ENCODE measurements around the gene NACA2.

NACA2 gene

DNA sequence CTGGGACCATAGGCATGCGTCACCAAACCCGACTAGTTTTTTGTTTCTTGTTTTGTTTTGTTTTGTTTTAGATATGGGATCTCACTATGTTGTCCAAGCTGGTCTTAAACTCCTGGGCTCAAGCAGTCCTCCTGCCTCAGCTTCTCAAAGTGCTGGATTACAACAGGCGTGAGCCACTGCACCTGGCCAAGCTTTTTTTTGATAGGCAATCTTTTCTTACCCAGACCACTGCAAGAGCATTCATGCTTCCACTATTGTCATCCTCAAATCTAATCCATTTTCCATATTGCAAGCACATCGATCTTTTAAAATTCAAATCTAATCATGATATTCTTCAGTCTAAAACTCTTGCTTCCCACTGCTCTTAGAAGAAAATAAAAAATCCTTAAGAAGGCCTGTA is 10.3 kb upstream of the NACA2 start:
- TF ChIP-seq EZH2 (IDR thresholded peaks at IDR 0.05; ENCODE audit: borderline replicate concordance, low read depth, low read length, severe bottlenecking), result no peak
- TF ChIP-seq, protein P1, sequence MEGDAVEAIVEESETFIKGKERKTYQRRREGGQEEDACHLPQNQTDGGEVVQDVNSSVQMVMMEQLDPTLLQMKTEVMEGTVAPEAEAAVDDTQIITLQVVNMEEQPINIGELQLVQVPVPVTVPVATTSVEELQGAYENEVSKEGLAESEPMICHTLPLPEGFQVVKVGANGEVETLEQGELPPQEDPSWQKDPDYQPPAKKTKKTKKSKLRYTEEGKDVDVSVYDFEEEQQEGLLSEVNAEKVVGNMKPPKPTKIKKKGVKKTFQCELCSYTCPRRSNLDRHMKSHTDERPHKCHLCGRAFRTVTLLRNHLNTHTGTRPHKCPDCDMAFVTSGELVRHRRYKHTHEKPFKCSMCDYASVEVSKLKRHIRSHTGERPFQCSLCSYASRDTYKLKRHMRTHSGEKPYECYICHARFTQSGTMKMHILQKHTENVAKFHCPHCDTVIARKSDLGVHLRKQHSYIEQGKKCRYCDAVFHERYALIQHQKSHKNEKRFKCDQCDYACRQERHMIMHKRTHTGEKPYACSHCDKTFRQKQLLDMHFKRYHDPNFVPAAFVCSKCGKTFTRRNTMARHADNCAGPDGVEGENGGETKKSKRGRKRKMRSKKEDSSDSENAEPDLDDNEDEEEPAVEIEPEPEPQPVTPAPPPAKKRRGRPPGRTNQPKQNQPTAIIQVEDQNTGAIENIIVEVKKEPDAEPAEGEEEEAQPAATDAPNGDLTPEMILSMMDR (IDR thresholded peaks at IDR 0.05; ENCODE audit: borderline replicate concordance, extremely low read depth, low read length, poor library complexity, severe bottlenecking), result no peak

DNA sequence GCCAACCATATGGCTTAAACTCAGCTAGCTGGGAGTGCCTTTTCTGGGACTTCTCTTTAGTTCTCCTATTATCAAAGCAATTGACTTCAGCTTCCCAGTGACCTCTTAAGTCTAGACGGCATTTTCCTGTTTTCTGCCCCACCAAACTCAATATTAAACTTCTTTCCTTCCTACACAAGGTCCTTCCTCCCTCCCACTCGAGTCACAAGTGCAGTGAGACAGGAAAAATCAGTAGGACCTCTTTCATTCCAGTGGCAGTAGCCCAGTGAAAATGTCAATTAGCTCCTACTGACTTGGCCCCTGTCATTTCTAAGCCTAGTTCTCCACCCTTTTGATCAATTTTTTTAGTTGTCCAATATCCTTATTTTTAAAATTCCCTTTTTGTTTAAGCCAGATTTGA is 9.6 kb upstream of the NACA2 start:
- ATAC-seq (ENCODE audit: insufficient read depth, low read depth) (no peak), DNase-seq (no peak)
- no peak overlapping the region for H3K9ac ChIP-seq (ENCODE audit: low read depth, low read length)
- H3K4me1 ChIP-seq (ENCODE audit: insufficient read depth, low read length), result no peaks in the 10 kb centered on the region
- no peaks in the 10 kb centered on the region for H3K9me3 ChIP-seq (ENCODE audit: insufficient read depth, low read length, severe bottlenecking)
- H3K79me2 ChIP-seq (ENCODE audit: insufficient read depth, low read length), result no peaks in the 10 kb centered on the region
- H3K36me3 ChIP-seq (ENCODE audit: insufficient read depth, low read length), result no peaks in the 10 kb centered on the region
- H3K27me3 ChIP-seq (ENCODE audit: insufficient read depth, low read length, poor library complexity), result peaks cover 33% of the 10 kb centered on the region
- TF ChIP-seq, protein P1 (IDR thresholded peaks at IDR 0.05; ENCODE audit: borderline replicate concordance, extremely low read depth, low read length, poor library complexity, severe bottlenecking), result no peak
- no peak for TF ChIP-seq EZH2 (IDR thresholded peaks at IDR 0.05; ENCODE audit: borderline replicate concordance, low read depth, low read length, severe bottlenecking)
- no peak overlapping the region for H3K27ac ChIP-seq (ENCODE audit: low read length)
- H3K4me2 ChIP-seq (ENCODE audit: insufficient read depth, low read length), result no peak overlapping the region
- H3K4me3 ChIP-seq (ENCODE audit: low read depth in 1 of 2, low read length in 2 of 2), result no peak overlapping the region
- no peaks in the 10 kb centered on the region for H4K20me1 ChIP-seq (ENCODE audit: insufficient read depth, low read length)
- no peak overlapping the region for H2AFZ ChIP-seq (ENCODE audit: low read depth, low read length)

More for the DNA sequence above, 10.3 kb upstream of the NACA2 start:
- DNase-seq (no peak), ATAC-seq (ENCODE audit: insufficient read depth, low read depth) (no peak)
- no peak overlapping the region for H2AFZ ChIP-seq (ENCODE audit: low read depth, low read length)
- no peaks in the 10 kb centered on the region for H3K4me1 ChIP-seq (ENCODE audit: insufficient read depth, low read length)
- peaks cover 33% of the 10 kb centered on the region for H3K27me3 ChIP-seq (ENCODE audit: insufficient read depth, low read length, poor library complexity)
- H4K20me1 ChIP-seq (ENCODE audit: insufficient read depth, low read length), result no peaks in the 10 kb centered on the region
- H3K36me3 ChIP-seq (ENCODE audit: insufficient read depth, low read length), result no peaks in the 10 kb centered on the region
- H3K9me3 ChIP-seq (ENCODE audit: insufficient read depth, low read length, severe bottlenecking), result no peaks in the 10 kb centered on the region
- H3K4me2 ChIP-seq (ENCODE audit: insufficient read depth, low read length), result no peak overlapping the region
- no peak overlapping the region for H3K27ac ChIP-seq (ENCODE audit: low read length)
- H3K79me2 ChIP-seq (ENCODE audit: insufficient read depth, low read length), result no peaks in the 10 kb centered on the region
- H3K9ac ChIP-seq (ENCODE audit: low read depth, low read length), result no peak overlapping the region
- H3K4me3 ChIP-seq (ENCODE audit: low read depth in 1 of 2, low read length in 2 of 2), result no peak overlapping the region

DNA sequence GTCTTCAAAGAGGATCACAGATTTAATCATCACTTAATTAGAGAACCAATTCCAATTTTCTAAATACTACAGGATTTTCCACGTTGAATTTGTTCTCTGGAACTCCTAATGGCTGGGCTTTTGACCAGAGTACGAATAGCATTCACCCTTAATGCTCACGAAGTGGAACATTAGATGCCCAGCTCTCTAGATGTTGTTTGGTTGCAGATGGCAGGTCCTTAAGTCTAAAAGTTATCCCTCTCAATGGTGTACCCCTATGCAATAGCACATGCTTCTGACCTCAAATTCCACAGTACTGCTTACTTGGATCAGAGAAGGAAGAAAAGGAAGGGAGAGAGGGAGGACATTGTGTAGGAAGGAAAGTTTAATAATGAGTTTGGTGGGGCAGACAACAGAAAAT is 8.6 kb upstream of the NACA2 start:
- H3K36me3 ChIP-seq (ENCODE audit: insufficient read depth, low read length), result no peaks in the 10 kb centered on the region
- peaks cover 33% of the 10 kb centered on the region for H3K27me3 ChIP-seq (ENCODE audit: insufficient read depth, low read length, poor library complexity)

More for the DNA sequence above, 8.6 kb upstream of the NACA2 start:
- Histone ChIP-seq H3K4me1 (ENCODE audit: insufficient read depth, low read length) (no peaks in the 10 kb centered on the region), H3K4me3 (ENCODE audit: low read depth in 1 of 2, low read length in 2 of 2) (no peak overlapping the region), H2AFZ (ENCODE audit: low read depth, low read length) (no peak overlapping the region), H3K9me3 (ENCODE audit: insufficient read depth, low read length, severe bottlenecking) (no peaks in the 10 kb centered on the region), H3K9ac (ENCODE audit: low read depth, low read length) (no peak overlapping the region), H3K27ac (ENCODE audit: low read length) (no peak overlapping the region), H3K79me2 (ENCODE audit: insufficient read depth, low read length) (no peaks in the 10 kb centered on the region), H3K4me2 (ENCODE audit: insufficient read depth, low read length) (no peak overlapping the region), H4K20me1 (ENCODE audit: insufficient read depth, low read length) (no peaks in the 10 kb centered on the region)
- ATAC-seq (ENCODE audit: insufficient read depth, low read depth) (no peak), DNase-seq (no peak)
- no peak for TF ChIP-seq EZH2 (IDR thresholded peaks at IDR 0.05; ENCODE audit: borderline replicate concordance, low read depth, low read length, severe bottlenecking)
- TF ChIP-seq, protein P1 (IDR thresholded peaks at IDR 0.05; ENCODE audit: borderline replicate concordance, extremely low read depth, low read length, poor library complexity, severe bottlenecking), result no peak

Measured in DND-41 (cell line).